ENCODE data around the gene IL17RB.

- no peak for TF ChIP-seq CTCF (IDR thresholded peaks at IDR 0.05; ENCODE audit: low read depth, low read length, poor library complexity, severe bottlenecking)
- no peak for TF ChIP-seq EZH2phosphoT487 (IDR thresholded peaks at IDR 0.05; ENCODE audit: borderline replicate concordance, low read length)
Measured at GRCh38 chr3:53812434-53812833, 33.9 kb upstream of the IL17RB start.

Measured in DOHH2 (cell line).